ENCODE measurements around the gene CARD11. TPM values are rescaled to one million over a fixed set of nuclear protein-coding genes. Genes with fewer than 3 reads are reported as not detected.

Gene CARD11
- total and polyA plus RNA-seq, 8 donors, result 0.31 to 6.2 (median 1.5) TPM

GRCh38 chr7:2883101-2883500 is 160.6 kb downstream of the CARD11 start:
- H3K36me3 ChIP-seq, result no peaks in the 10 kb centered on the region
- FAIRE-seq, result no peak
- H3K27ac ChIP-seq, result no peak overlapping the region
- no peaks in the 10 kb centered on the region for H3K4me1 ChIP-seq
- H3K4me3 ChIP-seq, result no peak overlapping the region
- no peak for TF ChIP-seq CTCF (IDR thresholded peaks at IDR 0.05)
- 79% methylated on average over 15 to 17 of the region's 17 CpGs for WGBS, 2 donors
- H3K27me3 ChIP-seq, result no peaks in the 10 kb centered on the region
- intact Hi-C loops (cut with DNase I), result no loop called here
- no peak for ATAC-seq
- H3K9me3 ChIP-seq, result no peaks in the 10 kb centered on the region
- DNase-seq, result no peak

GRCh38 chr7:2882111-2882510 is 161.6 kb downstream of the CARD11 start:
- WGBS, 2 donors, result 80 to 83% methylated on average over 10 of the region's 10 CpGs
- H3K27me3 ChIP-seq, result no peaks in the 10 kb centered on the region
- ATAC-seq, result no peak
- no peak overlapping the region for H3K4me3 ChIP-seq
- no peaks in the 10 kb centered on the region for H3K4me1 ChIP-seq
- DNase-seq, result no peak
- intact Hi-C loops (cut with DNase I), result no loop called here
- no peak overlapping the region for H3K27ac ChIP-seq
- H3K36me3 ChIP-seq, result no peaks in the 10 kb centered on the region
- no peaks in the 10 kb centered on the region for H3K9me3 ChIP-seq
- TF ChIP-seq CTCF (IDR thresholded peaks at IDR 0.05), result no peak
- FAIRE-seq, result no peak

- Histone ChIP-seq H3K36me3 (no peaks in the 10 kb centered on the region), H3K27me3 (no peaks in the 10 kb centered on the region), H3K4me3 (no peak overlapping the region), H3K9me3 (no peaks in the 10 kb centered on the region), H3K4me1 (no peaks in the 10 kb centered on the region), H3K27ac (no peak overlapping the region)
- TF ChIP-seq CTCF (IDR thresholded peaks at IDR 0.05), result no peak
- DNase-seq (no peak), FAIRE-seq (no peak), ATAC-seq (no peak)
- WGBS, 2 donors, result 65 to 69% methylated on average over 18 of the region's 18 CpGs
- intact Hi-C loops (cut with DNase I), result no loop called here
These were observed 162.7 kb downstream of the CARD11 start for GRCh38 chr7:2880874-2881533.

GRCh38 chr7:2880051-2880450 is 163.6 kb downstream of the CARD11 start:
- FAIRE-seq, result no peak
- no peak overlapping the region for H3K27ac ChIP-seq
- TF ChIP-seq CTCF (IDR thresholded peaks at IDR 0.05), result no peak

GRCh38 chr7:2879354-2879753 is 164.3 kb downstream of the CARD11 start:
- DNase-seq (no peak), FAIRE-seq (no peak), ATAC-seq (no peak)
- Histone ChIP-seq H3K27ac (no peak overlapping the region), H3K27me3 (no peaks in the 10 kb centered on the region), H3K36me3 (no peaks in the 10 kb centered on the region), H3K9me3 (no peaks in the 10 kb centered on the region), H3K4me3 (no peak overlapping the region), H3K4me1 (no peaks in the 10 kb centered on the region)
- TF ChIP-seq CTCF (IDR thresholded peaks at IDR 0.05), result no peak
- 85 to 88% methylated on average over 8 of the region's 8 CpGs for WGBS, 2 donors
- intact Hi-C loops (cut with DNase I), result no loop called here

More at GRCh38 chr7:2880051-2880450, 163.6 kb downstream of the CARD11 start:
- intact Hi-C loops (cut with DNase I), result no loop called here
- no peaks in the 10 kb centered on the region for H3K27me3 ChIP-seq
- no peak for DNase-seq
- no peaks in the 10 kb centered on the region for H3K36me3 ChIP-seq
- H3K9me3 ChIP-seq, result no peaks in the 10 kb centered on the region
- H3K4me3 ChIP-seq, result no peak overlapping the region
- ATAC-seq, result no peak
- WGBS, 2 donors, result 67 to 78% methylated on average over 8 of the region's 8 CpGs
- no peaks in the 10 kb centered on the region for H3K4me1 ChIP-seq
